GM21825 (cell line): ENCODE results near the gene PCBP3.

Experiments
- ATAC-seq: cut with Tn5 transposase; IDR thresholded peaks from one replicate; pipeline ENCODE4 v1.9.1; 2021; ENCODE audit warnings: mild to moderate bottlenecking, moderate library complexity; ENCODE audit not compliant: unreplicated experiment

The PCBP3 gene

DNA sequence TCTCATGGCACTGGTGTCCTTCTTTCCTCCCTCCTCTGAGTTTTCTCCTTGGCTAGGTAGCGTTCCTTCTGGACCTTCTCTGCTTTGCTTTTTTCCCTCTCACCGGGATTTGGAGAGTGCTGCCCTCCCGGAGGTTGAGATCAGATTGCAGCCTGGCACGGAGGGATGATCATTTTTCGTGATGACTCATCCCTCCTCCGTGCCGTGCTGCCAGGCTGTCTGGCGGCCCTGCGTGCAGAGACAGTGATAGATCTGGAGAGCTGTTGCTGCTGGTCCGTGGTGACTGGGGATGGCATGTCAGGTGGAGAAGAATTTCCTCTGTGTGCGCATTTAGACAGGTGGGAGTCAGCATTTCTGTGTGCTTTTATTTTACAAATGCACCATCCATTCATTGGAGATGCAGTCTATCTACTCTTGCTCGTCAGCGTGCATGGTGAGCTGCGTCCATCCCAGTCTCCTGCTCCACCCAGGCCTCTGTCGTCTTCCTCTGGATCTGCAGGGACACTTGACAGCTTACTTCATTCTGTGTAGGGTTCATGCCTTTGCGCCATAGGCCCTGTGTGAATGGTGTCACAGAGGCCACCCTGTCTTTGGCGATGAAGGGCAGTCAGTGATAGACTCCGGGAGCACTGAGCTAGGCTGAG is 104.4 kb downstream of the PCBP3 start:
- ATAC-seq, result no peak

DNA sequence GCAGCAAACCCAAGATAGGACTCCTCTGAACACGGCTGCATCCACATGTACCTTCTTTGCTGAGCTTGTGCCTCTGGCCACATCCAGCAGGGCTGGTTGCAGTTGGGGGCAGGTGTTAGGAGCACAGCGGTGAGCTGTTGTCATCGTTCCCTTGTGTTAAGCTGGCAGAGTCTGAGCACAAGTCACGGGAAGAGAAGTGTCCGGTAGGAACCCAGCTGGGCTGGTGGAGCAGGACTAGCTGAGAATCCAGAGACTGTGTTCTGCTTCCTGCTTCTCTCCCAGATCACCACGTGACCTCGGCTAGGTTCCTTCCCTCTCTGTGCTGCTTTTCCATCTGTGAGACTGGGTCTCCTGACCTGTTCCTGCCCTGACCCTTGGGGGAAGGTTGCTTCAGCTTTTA is 105.1 kb downstream of the PCBP3 start:
- ATAC-seq, result no peak

DNA sequence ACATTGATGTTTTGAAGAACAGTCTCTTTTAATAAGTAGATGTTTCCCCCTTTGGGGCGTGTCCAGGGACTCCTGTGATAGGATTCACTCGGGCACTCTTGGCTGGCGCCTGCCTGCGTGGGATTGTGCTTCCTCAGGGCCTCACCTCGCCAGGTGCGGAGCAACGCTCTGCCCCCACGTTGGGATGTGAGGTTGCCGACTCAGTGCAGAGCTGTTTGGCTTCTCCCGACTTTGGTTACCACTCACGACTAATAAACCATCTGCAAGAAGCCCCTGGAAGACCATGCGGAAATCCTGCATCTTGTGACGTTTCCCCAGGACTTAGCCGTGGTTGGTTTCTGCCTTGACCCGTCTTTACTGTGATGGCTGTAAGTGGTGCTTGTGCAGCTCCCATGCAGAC is 106.4 kb downstream of the PCBP3 start:
- ATAC-seq, result no peak

DNA sequence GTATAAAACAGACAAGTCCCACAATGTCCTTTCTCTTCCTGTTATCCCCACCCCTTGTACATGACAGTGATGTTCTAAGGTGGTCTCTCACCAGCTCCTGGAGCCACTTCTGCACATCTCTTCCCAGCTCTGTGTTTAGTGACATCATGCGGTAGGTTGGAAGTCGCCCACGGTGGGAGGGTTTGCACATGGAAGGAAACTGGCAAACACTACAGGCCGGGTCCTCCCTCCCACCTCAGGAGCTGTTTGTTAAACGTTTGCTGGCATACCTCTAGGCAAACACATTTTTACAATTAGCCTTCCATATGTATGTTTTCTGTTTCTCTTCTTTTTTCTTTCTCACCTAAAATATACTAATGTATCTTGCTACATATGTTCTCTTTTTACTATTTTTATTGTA is 107.4 kb downstream of the PCBP3 start:
- no peak for ATAC-seq

DNA sequence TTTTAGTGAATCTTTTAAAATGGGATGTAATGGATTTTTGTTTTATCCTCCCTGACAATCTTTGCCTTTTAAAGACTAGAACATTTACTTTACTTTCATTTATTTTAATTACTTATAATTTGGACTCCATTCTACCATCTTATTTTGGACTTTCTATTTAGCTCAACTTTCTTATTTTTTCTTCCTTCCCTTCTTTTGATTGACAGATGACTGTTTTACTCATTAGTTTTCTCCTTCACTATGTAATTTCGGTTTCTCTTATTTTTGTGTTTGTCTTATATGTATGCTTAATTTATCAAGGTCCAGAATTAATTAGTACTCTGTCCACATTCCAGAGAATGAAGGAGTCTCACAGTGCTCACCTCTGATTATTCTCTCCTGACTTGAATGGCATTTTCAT is 109.9 kb downstream of the PCBP3 start:
- no peak for ATAC-seq

DNA sequence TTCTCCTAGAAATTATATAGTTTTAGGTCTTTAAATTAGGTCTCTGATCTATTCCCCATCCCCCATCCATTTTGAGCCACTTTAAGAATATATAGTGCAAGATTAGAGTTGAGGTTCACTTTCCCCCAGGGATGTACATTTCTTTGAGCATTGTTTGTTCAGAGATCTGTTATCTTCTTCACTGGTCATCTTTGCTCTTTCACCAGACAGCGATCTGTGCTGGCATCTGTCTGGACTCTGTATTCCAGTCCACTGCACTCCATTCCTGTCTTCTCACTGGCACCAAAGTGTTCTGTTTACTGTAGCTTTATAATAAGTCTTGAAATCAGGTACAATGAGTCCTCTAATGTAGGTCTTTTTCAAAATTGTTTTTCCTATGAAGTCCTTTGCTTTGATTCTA is 112.5 kb downstream of the PCBP3 start:
- no peak for ATAC-seq

DNA sequence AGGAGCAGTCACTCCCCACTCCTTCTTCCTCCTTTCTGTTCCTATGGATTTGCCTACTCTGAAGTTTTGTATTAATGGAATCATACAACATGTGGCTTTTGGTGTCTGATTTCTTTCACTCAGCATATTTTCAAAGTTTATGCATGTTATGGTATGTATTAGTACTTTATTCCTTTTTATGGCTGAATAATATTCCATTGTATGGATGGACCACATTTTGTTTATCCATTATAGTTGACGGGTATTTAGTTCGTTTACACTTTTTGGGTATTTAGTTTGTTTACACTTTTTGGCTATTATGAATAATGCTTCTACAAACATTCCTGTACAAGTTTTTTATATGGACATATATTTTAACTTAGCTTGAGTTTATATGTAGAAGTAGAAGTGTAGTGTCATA is 113.1 kb downstream of the PCBP3 start:
- ATAC-seq, result no peak

DNA sequence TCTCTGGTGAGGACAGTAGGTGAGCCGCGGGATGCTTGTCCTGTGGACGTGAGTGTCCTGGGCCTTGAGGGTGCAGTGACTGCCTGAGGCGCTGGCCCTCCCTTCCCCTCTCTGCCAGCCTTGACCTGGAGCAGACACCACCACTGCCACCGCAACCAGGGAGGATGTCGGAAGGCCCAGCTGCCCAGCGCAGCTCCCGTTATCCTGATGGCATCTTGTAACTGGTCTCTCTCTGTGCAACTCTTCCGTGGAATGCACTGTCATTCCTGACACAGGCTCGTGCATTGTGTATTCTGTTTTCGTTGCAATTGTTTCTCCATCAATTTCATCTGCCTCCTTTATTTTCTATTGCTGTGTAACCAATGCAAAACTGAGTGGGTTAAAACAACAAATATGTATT is 118.2 kb downstream of the PCBP3 start:
- ATAC-seq, result no peak

DNA sequence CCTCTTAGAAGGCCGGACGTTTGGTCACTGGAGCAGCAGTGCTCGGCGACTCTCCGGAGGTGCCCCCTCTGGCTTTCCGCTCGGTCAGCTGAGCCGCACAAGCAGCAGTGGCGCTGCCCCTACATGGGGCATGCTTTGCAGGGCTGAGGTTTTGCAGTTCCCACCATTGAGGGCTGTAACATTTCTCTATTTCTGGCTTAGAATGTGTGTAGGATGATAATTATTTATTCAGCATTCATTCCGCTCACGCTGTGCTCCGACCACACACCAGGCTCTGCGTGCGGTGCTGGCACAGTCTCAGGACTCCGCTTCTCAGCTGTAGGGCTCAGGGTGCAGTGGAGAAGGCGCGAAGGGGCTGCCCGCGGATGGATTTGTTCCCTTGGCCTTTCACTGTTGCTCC is 119.5 kb downstream of the PCBP3 start:
- no peak for ATAC-seq

DNA sequence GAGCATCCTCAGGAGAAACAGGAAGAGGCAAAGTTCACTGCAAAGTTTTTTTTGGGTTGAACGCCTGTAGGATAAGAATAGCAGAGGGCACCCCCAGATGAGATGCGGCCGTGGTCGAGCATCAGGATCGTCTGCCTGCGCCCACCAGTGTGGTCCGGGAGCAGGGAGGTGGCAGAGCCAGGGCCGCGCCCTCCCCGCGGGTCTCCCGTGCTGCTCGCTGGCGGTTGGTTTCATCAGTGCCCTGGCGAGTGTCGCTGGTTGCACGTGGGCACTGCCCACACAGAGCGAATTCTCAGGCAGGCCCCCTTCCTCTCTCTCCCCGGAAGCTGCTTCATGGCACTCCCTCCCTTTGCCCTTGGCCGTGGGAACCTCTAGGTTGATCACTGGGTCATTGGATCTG is 120.0 kb downstream of the PCBP3 start:
- ATAC-seq, result no peak

DNA sequence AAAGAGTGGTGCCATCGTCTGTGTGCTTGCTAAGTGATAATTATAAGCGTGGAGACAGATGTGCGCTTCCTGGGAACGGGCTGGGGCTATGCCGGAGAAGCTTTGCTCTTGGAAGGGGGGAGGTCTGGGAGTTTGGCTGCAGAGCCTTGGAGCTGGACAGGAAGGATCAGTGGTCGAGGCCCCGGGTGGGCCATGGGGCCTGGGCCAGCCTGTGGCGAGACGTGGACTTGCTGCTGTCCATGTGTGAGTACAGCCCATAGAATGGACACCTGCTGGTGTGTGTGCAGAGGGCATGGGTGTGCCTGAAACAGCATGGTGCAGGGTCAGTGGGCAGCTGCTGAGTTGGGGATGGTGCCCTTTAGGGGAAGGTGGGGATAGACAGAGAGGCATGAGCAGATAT is 121.3 kb downstream of the PCBP3 start:
- no peak for ATAC-seq

DNA sequence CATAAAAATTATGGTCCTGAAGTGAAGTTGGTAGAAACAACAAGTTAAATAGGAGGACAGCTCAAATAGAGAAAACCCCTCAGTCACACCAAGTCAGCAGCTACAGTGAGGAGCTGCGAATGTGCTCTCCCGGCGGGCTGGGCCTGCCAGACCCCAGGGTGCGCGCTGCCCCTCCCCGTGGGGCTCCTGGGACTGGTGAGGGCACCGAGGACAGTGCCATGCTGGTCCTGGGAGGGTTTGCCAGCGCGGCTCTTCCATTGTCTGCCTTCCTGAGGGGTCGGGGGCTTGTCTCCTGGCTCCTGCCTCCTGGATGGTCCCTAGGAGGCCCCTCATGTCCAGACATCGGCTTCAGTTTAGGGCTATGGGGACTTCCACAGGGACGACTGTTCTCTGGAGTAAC is 121.8 kb downstream of the PCBP3 start:
- no peak for ATAC-seq

DNA sequence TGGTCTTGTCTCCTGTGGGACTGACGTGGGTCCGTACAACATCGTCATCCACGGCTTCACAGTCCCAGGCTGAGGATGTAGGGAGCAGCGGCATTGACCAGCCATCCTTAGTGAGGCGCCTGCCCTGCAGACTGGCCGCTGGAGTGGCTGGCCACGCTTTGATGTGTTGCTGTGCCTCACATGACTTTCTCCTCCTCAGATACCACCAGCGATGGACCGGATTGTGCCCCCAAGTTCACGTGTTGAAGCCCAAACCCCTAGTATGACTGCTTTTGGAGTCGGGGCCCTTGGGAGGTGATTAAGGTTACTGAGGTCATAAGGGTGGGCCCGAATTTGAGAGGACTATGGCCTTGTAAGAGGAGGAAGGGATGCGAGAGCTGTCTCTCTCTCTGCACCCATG is 122.5 kb downstream of the PCBP3 start:
- ATAC-seq, result no peak

DNA sequence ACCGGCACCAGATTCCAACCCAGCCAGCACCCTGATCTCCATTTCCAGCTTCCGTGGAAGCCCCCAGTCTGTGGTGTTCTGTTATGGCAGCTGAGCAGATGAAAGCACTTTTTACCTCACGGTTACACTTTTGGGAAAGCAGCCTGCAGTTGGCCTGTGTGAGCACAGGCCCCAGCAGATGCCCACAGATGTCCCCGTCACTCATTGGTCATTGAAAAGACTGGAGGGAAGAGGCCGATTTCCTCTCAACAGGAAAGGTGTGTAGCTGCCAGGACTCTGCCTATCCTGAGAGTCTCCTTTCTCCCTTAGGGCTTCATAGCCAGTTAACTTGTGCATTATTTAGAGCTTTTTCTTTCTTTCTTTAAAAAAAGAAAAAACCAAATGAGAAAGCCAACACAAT is 123.0 kb downstream of the PCBP3 start:
- ATAC-seq, result no peak

DNA sequence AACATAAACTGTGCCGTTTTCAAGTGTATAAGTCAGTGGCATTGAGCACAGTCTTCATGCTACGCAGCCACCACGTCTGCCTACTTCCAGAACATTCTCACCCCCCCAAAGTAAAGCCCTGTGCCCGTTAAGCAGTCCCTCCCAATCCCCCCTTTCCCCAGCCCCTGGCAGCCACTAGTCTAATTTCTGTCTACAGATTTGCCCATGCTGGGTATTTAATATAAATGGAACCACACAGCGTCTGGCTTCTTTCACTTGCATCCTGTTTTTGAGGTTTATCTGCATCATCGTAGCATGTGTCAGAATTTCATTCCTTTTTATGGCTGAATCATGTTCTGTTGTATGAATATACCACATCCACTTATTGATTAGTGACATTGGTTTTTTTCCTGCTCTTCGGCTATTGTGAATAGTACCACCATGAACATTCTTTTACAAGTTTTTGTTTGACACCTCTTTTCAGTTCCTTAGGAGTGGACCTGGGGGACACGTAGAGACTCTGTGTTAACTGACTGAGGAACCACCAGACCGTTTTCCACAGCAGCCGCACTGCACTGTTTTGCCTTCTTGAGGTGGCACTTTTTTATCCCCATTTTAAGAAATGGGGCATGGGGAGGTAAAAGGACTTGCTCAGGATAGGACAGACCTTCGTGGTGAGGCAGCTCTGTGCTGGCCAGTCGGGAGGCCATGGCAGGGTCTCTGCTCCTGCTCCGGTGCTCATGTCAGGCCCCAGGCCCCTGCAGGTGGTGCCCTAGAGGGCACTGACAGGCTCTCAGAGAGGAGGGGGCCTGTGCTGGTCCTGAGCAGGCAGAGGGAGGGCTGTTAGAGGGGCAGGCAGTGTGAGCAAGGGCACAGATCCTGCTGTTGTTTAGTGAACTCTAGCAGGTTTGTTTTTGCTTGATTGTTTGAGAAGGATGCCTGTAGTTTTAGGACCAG is 123.8 kb downstream of the PCBP3 start:
- no peak for ATAC-seq

DNA sequence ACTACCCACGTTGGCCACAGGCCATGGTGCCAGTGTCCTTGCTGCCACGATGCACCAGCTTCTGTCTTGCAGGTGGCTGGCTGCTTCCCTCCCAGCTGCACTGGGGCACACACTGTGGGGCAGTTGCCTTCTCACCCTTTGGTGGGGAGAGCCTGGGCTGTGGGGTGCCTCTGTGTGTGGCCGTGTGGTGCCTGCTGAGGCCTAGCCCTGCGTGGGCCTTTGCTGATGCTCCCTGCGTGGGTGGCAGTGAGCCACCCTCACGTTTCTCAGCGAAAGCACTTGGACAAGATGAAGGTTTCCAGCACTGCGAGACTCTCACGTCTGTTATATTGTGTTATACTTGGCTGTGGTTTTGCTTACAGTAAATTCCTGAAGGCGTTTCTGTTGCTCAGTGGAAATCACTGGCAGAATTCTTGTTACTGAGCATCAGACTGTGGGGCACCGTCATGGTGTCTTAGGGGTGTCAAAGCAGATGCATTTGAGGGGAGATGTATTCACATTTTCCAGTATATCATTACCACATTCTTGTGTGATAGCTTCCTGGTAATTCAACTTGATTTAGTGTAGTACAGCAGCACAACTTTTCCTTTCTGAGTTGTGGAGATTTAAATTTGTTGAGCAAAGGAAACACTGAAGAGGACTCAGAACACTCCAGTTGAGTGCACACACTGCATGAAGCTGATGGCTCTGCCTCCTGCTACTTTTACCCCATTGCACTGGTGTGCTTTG is 124.7 kb downstream of the PCBP3 start:
- no peak for ATAC-seq

DNA sequence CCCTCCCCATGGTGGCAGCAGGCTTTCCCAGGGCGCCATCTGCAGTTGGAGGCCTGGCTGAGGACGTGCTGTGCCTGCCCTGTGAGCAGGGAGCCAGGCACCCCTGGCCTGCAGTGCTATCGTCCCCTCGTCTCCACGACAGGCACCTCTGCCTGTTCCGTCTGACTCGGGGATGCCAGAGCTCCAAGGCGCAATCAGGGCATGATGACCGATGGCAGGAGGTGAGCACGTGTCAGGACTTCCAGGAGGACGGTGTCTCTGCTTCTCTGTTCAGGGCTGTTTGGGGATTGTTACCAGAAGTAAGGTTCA is 125.2 kb downstream of the PCBP3 start:
- no peak for ATAC-seq

DNA sequence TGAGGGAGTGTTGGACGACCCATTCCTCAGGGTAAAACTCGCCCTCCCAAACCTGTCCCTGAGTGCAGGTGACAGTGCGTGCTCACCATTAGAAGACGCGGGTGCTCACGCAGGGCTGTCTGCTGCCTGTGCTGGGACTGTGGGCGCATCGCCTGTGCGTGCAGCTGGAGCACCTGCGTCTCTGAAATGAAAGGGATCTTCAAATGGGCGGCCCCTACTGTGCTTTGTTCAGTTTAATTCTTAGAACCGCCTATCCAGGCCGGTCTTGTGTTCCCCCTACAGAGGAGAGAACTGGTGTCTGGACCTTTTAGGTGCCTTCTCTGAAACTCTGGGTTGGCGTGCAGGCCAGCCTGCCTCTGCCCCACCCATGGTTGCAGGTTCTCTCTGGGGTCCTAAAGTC is 125.8 kb downstream of the PCBP3 start:
- no peak for ATAC-seq

DNA sequence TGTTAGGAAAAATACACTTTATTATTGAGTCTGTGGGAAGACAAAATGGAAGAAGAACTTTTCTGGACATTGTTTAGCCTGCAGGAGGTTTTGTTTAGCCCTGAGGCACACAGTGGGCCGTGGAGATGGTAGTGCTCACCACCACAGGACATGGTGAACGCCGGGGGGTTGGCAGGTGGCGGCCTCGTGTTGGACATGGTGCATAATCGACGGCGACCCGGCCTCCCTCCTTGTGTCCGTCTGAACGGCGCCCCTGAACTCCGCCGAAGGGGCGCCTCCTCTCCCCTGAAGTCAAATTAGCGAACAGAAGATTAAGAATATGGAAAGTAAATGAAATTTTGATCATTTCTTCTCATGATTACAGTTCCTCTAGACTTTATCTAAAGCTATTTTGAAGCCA is 126.4 kb downstream of the PCBP3 start:
- ATAC-seq, result no peak

DNA sequence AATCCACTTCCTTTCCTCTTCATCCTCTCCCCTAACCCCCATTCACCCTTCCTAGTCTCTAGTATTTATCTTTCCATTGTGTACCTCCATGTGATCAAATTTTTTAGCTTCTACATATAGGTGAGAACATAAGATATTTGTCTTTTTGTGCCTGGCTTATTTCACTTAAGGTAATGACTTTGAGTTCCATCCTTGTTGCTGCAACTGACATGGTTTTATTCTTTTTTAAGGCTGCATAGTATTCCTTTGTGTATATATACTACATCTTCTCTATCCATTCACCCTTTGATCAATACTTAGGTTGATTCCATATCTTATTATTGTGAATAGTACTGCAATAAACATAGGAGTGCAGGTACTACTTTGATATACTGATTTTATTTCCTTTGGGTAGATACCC is 128.7 kb downstream of the PCBP3 start:
- ATAC-seq, result no peak

DNA sequence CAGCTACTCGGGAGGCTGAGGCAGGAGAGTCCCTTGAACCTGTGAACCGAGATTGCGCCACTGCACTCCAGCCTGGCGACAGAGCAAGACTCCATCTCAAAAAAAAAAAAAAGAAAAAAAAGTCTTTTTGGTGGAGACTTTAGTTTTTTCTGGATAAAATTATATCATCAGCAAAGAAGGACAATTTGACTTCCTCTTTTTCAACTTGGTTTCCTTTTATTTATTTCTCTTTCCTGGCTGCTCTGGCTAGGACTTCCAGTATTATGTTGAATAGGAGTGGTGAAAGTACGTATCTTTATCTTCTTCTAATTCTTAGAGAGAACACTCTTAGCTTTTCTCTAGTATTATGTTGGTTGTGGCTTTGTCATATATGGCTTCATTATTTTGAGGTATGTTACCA is 130.8 kb downstream of the PCBP3 start:
- no peak for ATAC-seq

DNA sequence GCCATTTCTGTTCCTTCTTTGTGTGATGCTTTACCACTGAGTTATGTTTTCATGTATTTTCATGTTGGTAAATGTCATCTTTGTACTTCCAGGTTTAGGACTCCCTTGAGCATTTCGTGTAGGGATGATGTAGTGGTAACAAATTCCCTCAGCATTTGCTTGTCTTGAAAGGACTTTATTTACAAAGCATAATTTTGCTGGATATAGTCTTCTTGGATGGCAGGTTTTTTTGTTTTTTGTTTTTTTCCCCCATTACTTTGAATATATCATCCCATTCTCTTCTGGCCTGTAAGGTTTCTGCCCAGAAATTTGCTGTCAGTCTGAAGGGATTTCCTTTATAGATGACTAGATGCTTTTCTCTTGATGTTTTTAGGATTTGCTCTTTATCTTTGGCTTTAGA is 133.4 kb downstream of the PCBP3 start:
- no peak for ATAC-seq
